Activated CD4-positive, alpha-beta T cell treated with anti-CD3 and anti-CD28 coated beads, Interleukin-2, Interleukin-6, amounts not matched to agents 100 ng/mL and 50 ng/mL, durations not matched to agents 16 hours and 8 hours (primary cell): ENCODE data around the gene CD28.
"Not testable (repeated sequence)": the region's sequence is repeated elsewhere in the genome, so short reads cannot be mapped to it uniquely, and the experiment has no call there.

Experiments used
- DNase-seq: peaks from one replicate; pipeline ENCODE4 v3.0.0-alpha.2; 2020

The CD28 gene

DNA sequence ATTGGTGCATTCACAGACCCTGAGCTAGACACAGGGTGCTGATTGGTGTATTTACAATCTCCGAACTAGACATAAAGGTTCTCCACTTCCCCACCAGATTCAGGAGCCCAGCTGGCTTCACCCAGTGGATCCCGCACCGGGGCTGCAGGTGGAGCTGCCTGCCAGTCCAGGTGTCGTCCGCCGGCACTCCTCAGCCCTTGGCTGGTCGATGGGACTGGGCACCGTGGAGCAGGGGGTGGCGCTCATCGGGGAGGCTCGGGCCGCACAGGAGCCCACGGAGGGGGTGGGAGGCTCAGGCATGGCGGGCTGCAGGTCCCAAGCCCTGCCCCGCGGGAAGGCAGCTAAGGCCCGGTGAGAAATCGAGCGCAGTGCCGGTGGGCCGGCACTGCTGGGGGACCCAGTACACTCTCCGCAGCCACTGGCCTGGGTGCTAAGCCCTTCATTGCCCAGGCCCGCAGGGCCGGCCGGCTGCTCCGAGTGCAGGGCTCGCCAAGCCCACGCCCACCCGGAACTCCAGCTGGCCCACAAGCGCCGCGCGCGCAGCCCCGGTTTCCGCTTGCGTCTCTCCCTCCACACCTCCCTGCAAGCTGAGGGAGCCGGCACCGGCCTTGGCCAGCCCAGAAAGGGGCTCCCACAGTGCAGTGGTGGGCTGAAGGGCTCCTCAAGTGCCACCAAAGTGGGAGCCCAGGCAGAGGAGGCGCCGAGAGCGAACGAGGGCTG, 79.1 kb downstream of the CD28 start:
- DNase-seq, result not testable (repeated sequence)

DNA sequence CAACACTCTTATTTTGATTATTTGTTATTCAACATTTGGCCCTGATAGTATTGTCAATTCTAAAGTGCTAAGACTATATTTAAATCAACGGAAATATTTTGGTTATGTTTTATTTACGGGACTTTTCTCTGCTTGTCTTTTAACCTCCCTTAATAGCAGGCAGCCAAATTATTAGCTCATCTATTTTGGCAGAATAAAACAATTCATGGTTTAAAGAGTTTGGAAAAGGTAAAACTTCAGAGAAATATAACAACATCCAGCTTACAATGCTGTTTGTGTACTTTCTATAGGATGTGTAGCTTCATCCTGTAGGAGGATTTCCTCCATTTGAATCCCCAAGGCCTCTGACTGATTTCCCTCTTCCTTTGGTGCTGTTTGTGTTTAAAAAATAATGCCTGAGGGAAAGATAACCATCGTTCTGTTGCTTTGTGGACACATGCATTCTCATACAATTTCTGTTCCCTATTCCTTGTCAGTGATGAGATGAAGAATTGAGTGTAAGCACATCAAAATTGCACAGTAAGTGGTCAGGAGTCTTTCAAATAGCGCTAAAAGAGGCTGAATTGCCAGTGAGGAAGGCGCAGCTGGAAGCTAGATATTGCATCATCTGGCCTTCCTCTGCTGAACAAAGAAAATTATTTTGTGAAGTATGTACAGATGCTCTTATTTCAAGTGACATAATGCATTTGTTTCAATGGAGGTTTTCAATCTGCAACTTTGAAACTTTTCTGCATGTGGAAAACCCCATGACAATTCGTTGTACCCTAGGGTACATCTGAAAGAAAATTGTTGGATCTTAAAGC, 80.3 kb downstream of the CD28 start:
- no peak for DNase-seq

DNA sequence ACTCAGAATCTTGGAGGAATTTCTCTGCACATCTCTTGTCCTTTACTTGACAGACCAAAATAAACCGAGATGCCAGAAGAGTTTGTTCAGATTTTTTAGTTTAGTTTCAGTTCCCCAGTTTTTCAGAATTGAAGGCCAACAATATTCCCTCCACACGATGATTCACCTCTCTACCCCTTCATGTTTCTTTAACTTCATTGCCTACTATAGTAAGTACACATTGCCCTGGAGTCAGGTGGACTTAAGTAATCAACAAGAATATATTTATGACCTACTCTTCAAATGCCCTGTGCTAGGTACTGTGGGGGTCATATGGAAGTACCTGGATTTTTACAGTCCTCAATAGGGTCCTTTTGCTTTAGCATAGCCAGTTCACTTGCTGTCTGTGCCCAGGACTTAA, 81.5 kb downstream of the CD28 start:
- DNase-seq, result no peak
